ENCODE data around the gene TMEM204.

DNA sequence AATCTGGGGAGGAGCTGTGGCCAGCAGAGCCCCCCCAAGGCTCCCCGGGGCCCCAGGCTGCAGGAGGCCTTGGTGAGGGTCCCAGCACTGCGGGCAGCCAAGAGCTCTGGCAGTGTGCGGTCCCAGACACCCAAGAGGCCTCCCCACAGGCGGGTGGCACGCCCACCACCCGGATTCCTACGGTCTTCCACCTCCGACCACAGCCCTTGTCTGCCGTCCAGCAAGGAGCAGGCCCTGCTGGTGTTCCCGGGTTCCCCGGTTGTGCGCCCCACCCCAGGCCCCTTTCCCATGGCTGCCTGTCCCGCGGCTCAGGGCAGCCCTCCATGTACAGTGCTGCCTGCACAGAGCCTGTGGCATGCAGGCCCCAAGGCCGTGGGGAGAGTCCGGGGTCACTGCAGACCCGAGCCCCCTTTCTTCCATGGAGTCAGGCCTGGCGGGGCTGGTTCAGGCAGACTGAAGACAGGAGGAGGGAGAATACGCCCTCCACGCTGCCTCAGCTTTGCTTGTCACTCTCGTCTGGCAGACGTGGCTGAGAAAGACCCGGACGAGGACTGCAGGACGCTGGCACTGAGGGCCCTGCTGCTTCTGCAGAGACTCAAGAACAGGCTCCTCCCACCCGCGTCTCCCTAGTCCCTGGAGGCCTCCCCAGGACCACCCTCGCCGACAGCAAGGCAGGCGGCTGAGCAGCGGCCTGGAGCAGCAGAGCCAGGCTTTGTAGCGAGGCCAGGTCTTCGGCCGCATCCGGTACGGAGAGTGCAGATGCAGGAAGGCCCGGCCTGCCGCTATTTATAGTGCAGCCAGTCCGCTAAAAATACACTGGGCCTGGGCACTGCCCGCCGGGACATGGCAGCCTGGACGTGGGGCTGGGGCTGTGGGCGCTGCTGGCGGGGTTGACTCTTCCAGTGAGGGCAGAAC lies 23.9 kb upstream of the TMEM204 start:
- no peak for TF ChIP-seq POLR2A (IDR thresholded peaks at IDR 0.05)
- TF ChIP-seq, protein P1, sequence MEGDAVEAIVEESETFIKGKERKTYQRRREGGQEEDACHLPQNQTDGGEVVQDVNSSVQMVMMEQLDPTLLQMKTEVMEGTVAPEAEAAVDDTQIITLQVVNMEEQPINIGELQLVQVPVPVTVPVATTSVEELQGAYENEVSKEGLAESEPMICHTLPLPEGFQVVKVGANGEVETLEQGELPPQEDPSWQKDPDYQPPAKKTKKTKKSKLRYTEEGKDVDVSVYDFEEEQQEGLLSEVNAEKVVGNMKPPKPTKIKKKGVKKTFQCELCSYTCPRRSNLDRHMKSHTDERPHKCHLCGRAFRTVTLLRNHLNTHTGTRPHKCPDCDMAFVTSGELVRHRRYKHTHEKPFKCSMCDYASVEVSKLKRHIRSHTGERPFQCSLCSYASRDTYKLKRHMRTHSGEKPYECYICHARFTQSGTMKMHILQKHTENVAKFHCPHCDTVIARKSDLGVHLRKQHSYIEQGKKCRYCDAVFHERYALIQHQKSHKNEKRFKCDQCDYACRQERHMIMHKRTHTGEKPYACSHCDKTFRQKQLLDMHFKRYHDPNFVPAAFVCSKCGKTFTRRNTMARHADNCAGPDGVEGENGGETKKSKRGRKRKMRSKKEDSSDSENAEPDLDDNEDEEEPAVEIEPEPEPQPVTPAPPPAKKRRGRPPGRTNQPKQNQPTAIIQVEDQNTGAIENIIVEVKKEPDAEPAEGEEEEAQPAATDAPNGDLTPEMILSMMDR (IDR thresholded peaks at IDR 0.05), result no peak
- TF ChIP-seq EP300 (IDR thresholded peaks at IDR 0.05), result no peak
